ENCODE measurements around the gene KRTAP10-2.
"Not testable (repeated sequence)": the region's sequence is repeated elsewhere in the genome, so short reads cannot be mapped to it uniquely, and the experiment has no call there.

KRTAP10-2 gene

DNA sequence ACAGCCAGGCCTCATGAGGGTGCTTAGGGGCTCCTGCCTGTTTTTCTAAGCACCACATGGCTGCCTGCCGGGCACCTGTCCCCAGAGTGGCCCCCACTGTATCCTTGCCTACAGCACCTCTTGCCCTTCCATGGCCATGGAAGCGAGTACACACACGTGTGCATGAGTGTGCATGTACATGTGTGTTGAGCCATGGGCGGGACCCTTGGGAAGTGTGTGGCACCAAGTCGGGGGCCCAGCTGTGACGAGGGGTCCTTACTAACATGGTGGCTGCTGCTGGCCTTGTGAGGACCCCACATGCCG is 37.1 kb downstream of the KRTAP10-2 start:
- DNase-seq (ENCODE audit: low read depth): no peak

DNA sequence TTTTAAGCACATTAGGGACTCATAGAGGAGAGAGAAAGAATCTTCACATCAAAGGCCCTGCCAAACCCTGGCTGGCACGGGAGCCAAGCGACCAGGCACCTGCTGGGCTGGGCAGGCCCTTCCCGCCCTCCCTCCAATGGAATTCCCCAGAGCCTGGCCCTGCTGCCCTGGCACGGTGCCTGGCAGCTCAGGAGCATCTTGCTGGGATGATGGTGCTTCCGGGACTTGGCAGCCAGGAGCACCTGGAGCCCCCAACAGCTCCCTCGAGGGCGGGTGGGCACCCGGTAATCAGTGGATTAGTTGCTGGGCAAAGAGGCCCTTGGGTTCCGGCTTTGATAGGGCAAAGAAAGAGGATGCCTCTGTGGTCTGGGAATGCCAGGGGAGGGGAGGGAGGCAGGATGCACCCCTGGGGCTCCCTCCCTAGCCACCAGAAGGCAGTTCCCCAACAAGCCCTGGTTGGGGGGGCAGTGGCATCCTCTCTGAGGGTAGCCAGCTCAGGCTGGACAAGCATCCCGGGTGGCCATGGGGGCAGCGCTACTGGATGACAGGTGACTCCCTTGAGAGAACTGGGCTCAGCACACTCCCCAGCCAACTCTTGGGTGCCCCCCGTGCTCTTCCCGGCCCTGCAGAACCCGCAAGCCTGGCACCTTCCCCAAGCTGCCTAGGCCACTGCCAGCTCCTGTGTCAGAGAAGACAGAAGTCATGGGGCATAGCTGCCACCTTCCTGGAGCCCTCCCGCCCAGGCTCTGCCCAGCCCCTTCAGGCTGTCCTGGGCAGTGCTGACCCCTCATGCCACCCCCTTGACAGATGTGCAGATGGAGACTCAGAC is 37.7 kb downstream of the KRTAP10-2 start:
- DNase-seq (ENCODE audit: low read depth): no peak

DNA sequence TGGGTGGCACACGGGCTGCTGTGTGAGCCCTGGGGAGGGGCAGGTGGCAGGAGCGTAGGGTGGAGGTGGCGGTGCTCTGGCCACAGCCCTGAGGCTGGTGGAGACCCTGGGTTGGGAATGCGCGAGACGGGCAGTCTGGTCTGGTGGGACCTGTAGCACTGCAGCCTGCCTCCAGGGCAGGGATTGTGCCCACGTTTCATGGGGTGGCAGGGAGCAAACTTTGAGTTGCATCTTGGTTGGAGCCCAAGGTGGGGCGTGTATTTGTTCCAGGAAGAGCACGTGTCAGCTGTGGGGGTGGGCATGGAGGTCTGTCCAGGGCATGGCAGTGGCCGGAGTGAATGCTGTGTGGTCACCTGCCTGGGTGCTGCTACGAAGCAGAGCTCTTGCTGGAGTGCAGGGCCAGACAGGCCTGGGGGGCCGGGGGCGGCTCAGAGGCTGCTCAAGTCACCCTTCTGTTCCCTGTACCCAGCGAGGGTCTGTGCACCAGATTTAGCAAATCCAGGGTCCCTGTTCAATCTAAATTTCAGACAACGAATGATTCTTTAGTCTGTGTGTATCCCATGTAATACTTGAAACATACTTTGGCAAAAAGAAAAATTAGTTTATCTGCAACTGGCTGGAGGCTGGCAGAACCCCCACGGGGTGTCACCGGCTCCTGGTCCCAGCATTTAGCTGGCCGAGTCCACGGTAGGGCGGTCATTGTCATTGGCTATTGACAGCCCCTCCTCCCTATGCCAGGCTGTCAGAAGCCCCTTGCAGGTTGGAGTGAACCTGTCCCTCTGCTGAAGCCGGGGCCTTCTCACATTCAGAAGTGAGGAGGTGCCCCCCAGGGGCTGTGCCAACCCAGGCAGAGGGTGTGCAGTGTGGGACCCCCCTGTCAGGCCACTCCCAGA is 38.6 kb downstream of the KRTAP10-2 start:
- no peak for DNase-seq (ENCODE audit: low read depth)

GRCh38 chr21:44511938-44512275 is 39.4 kb downstream of the KRTAP10-2 start:
- no peak for DNase-seq (ENCODE audit: low read depth)

GRCh38 chr21:44511219-44511937 is 39.9 kb downstream of the KRTAP10-2 start:
- DNase-seq (ENCODE audit: low read depth): no peak

GRCh38 chr21:44510508-44511218 is 40.6 kb downstream of the KRTAP10-2 start:
- DNase-seq (ENCODE audit: low read depth): peak; percentile 60

DNA sequence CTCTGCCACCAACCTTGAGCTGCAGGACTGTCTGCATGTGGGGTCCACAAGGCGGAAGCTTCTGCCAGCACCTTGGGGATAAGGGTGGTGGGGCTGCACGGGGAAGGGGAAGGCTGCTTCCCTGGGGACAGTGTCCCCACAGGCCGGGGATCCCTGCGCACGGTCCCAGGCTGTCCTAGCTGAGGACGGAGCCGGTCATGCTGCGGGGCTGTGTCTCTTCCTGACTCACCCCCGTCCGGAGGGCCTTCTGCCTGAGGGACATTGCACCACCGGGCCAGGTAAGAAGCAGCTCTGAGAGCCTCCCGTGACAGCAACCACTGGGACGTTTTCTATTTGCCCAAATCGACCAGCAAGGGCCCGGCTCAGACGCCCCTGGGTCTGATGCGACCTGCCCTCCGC is 41.2 kb downstream of the KRTAP10-2 start:
- DNase-seq (ENCODE audit: low read depth): no peak

DNA sequence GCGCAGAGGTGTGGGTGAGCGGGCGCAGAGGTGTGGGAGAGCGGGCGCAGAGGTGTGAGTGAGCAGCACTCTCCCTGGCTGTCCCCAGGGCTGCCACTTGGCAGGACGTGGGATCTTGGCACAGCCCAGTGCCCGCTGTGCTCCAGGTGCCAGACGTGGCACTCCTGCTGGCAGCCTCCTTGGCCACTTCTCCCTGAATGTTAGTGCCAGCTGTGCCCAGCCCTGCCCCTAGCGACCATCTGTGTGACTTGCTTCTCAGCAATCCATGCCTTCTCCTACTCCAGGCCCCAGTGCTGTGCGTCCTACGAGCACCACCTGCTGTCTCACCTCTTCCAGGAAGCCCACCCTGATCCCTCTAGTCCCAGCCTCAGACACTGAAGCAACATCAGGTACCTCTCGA is 41.8 kb downstream of the KRTAP10-2 start:
- no peak for DNase-seq (ENCODE audit: low read depth)

GRCh38 chr21:44508711-44509445 is 42.4 kb downstream of the KRTAP10-2 start:
- DNase-seq (ENCODE audit: low read depth): no peak

- DNase-seq (ENCODE audit: low read depth): no peak
Measured at GRCh38 chr21:44508426-44508710, 42.9 kb downstream of the KRTAP10-2 start.

- DNase-seq (ENCODE audit: low read depth): no peak
Measured at GRCh38 chr21:44507673-44508425, 43.5 kb downstream of the KRTAP10-2 start.

DNA sequence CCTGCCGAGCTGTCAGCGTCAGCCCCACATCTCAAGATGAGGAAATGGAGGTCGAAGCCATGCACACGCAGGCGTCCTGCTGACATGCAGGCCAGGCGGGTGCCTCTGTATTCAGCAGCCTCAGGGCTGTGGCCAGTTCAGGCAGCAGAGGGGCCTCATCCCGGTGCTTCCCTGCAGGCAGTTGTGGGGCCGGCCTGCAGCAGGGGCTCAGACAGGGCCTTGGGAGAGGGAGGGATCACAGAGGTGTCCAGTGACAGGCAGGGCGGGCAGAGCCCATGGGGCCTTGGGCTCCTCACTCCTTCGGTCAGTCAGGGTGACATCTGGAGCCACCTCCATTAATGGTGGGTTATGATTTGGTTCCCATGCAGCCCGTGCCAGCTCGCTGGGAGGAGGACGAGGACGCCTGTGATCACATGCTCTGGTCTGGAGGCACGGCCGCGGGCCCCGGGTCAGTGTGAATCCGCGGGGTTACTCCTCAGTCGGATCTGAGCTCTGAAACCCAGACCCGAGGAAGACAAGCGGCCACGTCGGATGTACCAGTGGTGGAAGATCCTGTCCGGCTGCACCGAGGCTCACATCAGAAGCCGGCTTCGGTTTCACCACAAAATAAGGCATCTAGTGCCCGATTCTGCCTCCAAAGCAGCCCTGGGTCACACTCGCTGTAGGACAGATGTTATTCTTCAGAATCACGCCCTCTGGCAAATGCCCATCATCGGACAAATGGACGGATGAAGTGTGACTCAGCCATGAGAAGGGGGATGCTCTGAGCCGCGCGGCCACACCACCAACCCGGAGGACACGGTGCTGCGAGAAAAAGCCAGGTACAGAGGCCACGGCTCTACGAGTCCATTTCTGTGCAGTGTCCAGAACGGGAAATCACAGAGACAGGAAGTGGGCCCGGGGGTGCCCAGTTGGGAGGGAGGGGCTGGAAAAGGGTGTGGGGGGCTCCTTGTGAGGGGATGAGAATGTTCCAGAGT is 44.7 kb downstream of the KRTAP10-2 start:
- no peak for DNase-seq (ENCODE audit: low read depth)

GRCh38 chr21:44505673-44506278 is 45.5 kb downstream of the KRTAP10-2 start:
- no peak for DNase-seq (ENCODE audit: low read depth)

- DNase-seq (ENCODE audit: low read depth): no peak
Measured at GRCh38 chr21:44503901-44504399, 47.4 kb downstream of the KRTAP10-2 start.

- not testable (repeated sequence) for DNase-seq (ENCODE audit: low read depth)
Measured at GRCh38 chr21:44503006-44503889, 48.1 kb downstream of the KRTAP10-2 start.

DNA sequence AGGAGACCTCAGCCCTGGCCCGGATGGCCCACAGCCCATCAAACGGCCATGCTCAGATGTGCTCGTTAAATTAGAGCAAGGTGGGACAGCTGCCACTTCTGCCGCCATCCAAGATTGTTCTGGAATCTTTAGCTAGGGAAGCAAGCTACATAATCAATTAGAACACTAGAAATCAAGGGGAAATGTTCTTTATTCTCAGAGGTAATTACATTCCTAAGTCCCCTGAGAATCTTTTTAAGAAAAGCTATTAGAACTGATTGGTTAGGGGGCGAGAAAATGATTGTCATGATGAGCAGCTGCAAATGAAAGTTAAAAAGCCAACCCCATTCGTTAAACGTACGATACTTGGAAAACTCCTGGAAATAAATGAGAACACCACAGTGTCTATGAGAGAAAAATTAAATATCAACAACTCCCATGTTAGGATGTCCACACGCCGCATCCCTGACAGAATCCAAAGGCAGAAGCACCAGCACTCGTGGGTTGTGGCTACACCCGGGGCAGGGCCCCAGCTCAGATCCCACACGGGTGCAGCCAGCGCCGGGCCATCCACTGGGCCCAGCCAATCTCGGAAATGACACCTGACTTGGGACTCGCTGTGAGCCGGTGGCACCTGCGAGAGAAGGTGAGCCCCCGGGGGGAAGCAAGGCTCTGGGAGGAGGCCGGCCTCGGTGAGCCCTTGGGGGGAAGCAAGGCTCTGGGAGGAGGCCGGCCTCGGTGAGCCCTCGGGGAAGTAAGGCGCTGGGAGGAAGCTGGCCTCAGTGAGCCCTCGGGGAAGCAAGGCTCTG is 48.9 kb downstream of the KRTAP10-2 start:
- DNase-seq (ENCODE audit: low read depth): no peak

Measured in stimulated activated CD8-positive, alpha-beta memory T cell treated with anti-CD3 and anti-CD28 coated beads, Interleukin-12 subunit alpha, Interleukin-12 subunit beta, amount 100 ng/mL, for 4 hours (primary cell).